ENCODE data around the gene GALNT9. TPM values are rescaled to one million over a fixed set of nuclear protein-coding genes. Genes with fewer than 3 reads are reported as not detected.
"Not testable (repeated sequence)": the region's sequence is repeated elsewhere in the genome, so short reads cannot be mapped to it uniquely, and the experiment has no call there.

Gene GALNT9
- not detected for total RNA-seq
- long read RNA-seq, result 0 reads

DNA sequence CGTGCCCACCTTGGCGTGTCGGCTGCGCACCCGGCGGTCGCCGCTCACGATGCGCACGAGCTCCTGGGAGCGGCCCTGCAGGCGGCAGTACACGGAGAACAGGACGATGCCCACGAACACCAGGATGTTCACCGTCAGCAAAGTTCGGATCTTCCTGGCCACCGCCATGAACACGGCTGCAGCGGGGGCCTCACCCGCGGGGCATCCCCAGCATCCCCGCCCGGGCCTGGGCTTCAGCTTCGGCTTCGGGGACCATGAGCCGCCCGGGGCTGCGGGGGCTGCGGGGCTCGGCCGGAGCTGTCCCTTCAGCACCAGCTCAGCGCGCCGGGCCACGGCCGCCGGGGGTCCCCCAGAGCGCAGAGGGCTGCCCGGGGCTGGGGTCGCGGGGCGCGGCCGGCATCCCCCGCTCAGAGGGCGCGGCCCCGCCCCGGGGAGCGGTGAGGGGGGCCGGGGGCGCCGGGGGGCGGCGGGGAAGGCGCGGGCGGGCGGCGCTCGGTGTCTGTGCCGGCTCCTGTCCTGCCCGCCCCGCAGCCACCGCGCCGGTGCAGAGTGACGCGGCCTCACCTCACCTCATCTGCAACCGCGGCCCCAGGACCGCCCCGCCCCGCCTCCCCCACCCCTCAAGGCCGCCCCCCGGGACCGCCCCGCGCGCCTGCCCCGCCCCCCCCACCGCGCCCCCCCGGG, at the start of gene GALNT9:
TSS of gene GALNT9 (minus strand) at position 554 of the 684 bp plus-strand sequence. CDS start at position 168, 386 bp downstream.
- no peaks in the 10 kb centered on the region for H3K36me3 ChIP-seq
- no peaks in the 10 kb centered on the region for H3K9me3 ChIP-seq
- WGBS (ENCODE audit: insufficient coverage, low coverage, low lambda C conversion rate, missing lambda C conversion rate), result no CpG with 5 or more reads among the region's 86 CpGs
- no peak for DNase-seq
- TF ChIP-seq POLR2A (IDR thresholded peaks at IDR 0.05) (no peak), CTCF (IDR thresholded peaks at IDR 0.05) (no peak)
- intact Hi-C loops (cut with DNase I), result no loop called here
- no peak within 1 kb of the TSS for H3K27ac ChIP-seq
- no peak for ATAC-seq
- H3K4me3 ChIP-seq, result no peak within 1 kb of the TSS
- peaks cover 3 to 18% of the 10 kb centered on the region in 2 donors for H3K27me3 ChIP-seq
- no peaks in the 10 kb centered on the region for H3K4me1 ChIP-seq

- H3K4me1 ChIP-seq; H3K36me3 ChIP-seq; H3K27ac ChIP-seq; ATAC-seq; intact Hi-C loops (cut with DNase I); H3K4me3 ChIP-seq; H3K27me3 ChIP-seq; DNase-seq; H3K9me3 ChIP-seq: not testable (repeated sequence)
- 26% methylated on average over 3 of the region's 6 CpGs for WGBS (ENCODE audit: insufficient coverage, low coverage, low lambda C conversion rate, missing lambda C conversion rate)
These were observed 49.7 kb upstream of the GALNT9 start for GRCh38 chr12:132379057-132379456.

- ATAC-seq, result no peak
- 29% methylated on average over 2 of the region's 2 CpGs for WGBS (ENCODE audit: insufficient coverage, low coverage, low lambda C conversion rate, missing lambda C conversion rate)
- Histone ChIP-seq H3K4me1 (no peaks in the 10 kb centered on the region), H3K27ac (no peak overlapping the region), H3K4me3 (no peak overlapping the region), H3K36me3 (no peaks in the 10 kb centered on the region), H3K27me3 (no peaks in the 10 kb centered on the region), H3K9me3 (no peaks in the 10 kb centered on the region)
- intact Hi-C loops (cut with DNase I), result no loop called here
- TF ChIP-seq CTCF (IDR thresholded peaks at IDR 0.05) (no peak), POLR2A (IDR thresholded peaks at IDR 0.05) (no peak)
- DNase-seq, result no peak
These were observed 47.8 kb upstream of the GALNT9 start for GRCh38 chr12:132377147-132377546.

GRCh38 chr12:132376464-132376830, 47.1 kb upstream of the GALNT9 start:
- Histone ChIP-seq H3K27me3 (no peaks in the 10 kb centered on the region), H3K4me1 (no peaks in the 10 kb centered on the region), H3K27ac (no peak overlapping the region), H3K9me3 (no peaks in the 10 kb centered on the region), H3K36me3 (no peaks in the 10 kb centered on the region), H3K4me3 (no peak overlapping the region)
- 11% methylated on average over 7 of the region's 10 CpGs for WGBS (ENCODE audit: insufficient coverage, low coverage, low lambda C conversion rate, missing lambda C conversion rate)
- peak in 1 of 3 donors; percentile 7 for DNase-seq
- no peak for TF ChIP-seq CTCF (IDR thresholded peaks at IDR 0.05)
- TF ChIP-seq POLR2A (IDR thresholded peaks at IDR 0.05), result no peak
- intact Hi-C loops (cut with DNase I), result no loop called here
- no peak for ATAC-seq

GRCh38 chr12:132375747-132376463, 46.5 kb upstream of the GALNT9 start:
- Histone ChIP-seq H3K36me3 (no peaks in the 10 kb centered on the region), H3K4me1 (no peaks in the 10 kb centered on the region), H3K9me3 (no peaks in the 10 kb centered on the region), H3K4me3 (no peak overlapping the region), H3K27ac (no peak overlapping the region), H3K27me3 (no peaks in the 10 kb centered on the region)
- intact Hi-C loops (cut with DNase I), result no loop called here
- no peak for ATAC-seq
- TF ChIP-seq POLR2A (IDR thresholded peaks at IDR 0.05) (no peak), CTCF (IDR thresholded peaks at IDR 0.05) (no peak)
- 33% methylated on average over 13 of the region's 22 CpGs for WGBS (ENCODE audit: insufficient coverage, low coverage, low lambda C conversion rate, missing lambda C conversion rate)
- no peak for DNase-seq

All from right lobe of liver (tissue), 6 donors.